ENCODE results near the gene SLC9A5. TPM values are rescaled to one million over a fixed set of nuclear protein-coding genes. Genes with fewer than 3 reads are reported as not detected.

SLC9A5 gene
- total RNA-seq, 2 donors from 2014 or later = 0.27 to 2.6 TPM

- H3K27ac ChIP-seq = no peak overlapping the region
- no peaks in the 10 kb centered on the region for H3K9me3 ChIP-seq
- H3K4me3 ChIP-seq = no peak overlapping the region
- H3K27me3 ChIP-seq (replicated peaks; ENCODE audit: insufficient read depth) = no peaks in the 10 kb centered on the region
- intact Hi-C loops (cut with DNase I) = loop anchor here (5.0 kb wide), 1 partner anchor 140 kb away; no protein-coding TSS in a partner anchor
- no peak for DNase-seq (ENCODE audit: low spot score)
- H3K4me1 ChIP-seq (replicated peaks) = no peaks in the 10 kb centered on the region
- TF ChIP-seq POLR2A (IDR thresholded peaks at IDR 0.05) (no peak), CTCF (IDR thresholded peaks at IDR 0.05) (no peak), POLR2AphosphoS5 (IDR thresholded peaks at IDR 0.05) (no peak)
- no peaks in the 10 kb centered on the region for H3K36me3 ChIP-seq
- 75% methylated on average over 4 of the region's 4 CpGs for WGBS
Observed at GRCh38 chr16:67257486-67258160, 8.8 kb downstream of the SLC9A5 start.

GRCh38 chr16:67258161-67258835, 9.5 kb downstream of the SLC9A5 start:
- WGBS = 95% methylated on average over 11 of the region's 11 CpGs
- intact Hi-C loops (cut with DNase I) = loop anchor here (5.0 kb wide), 1 partner anchor 139 kb away; no protein-coding TSS in a partner anchor
- Histone ChIP-seq H3K27me3 (replicated peaks; ENCODE audit: insufficient read depth) (no peaks in the 10 kb centered on the region), H3K9me3 (no peaks in the 10 kb centered on the region), H3K4me3 (no peak overlapping the region), H3K36me3 (no peaks in the 10 kb centered on the region), H3K4me1 (replicated peaks) (no peaks in the 10 kb centered on the region), H3K27ac (no peak overlapping the region)
- DNase-seq (ENCODE audit: low spot score) = no peak
- TF ChIP-seq CTCF (IDR thresholded peaks at IDR 0.05) (no peak), POLR2A (IDR thresholded peaks at IDR 0.05) (no peak), POLR2AphosphoS5 (IDR thresholded peaks at IDR 0.05) (no peak)

DNA sequence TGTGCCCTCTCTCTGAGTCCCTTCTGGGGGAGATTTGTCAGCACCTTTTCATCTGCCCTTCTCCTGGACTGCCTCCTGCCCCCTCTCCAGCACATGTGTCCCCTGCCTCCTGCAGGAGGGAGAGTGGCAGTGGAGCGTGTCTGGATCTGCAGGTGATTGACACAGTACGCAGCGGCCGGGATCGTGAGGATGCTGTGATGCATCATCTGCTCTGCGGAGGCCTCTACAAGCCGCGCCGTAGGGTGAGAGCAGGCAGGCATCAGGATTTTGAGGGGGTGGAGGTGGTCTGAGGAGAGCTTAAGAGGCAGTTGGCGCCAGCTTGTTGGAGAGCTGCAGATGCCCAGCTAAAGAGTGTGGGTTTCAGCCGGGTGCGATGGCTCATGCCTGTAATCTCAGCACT, 10.9 kb downstream of the SLC9A5 start:
- no peak for DNase-seq (ENCODE audit: low spot score)
- WGBS = 82% methylated on average over 12 of the region's 12 CpGs

DNA sequence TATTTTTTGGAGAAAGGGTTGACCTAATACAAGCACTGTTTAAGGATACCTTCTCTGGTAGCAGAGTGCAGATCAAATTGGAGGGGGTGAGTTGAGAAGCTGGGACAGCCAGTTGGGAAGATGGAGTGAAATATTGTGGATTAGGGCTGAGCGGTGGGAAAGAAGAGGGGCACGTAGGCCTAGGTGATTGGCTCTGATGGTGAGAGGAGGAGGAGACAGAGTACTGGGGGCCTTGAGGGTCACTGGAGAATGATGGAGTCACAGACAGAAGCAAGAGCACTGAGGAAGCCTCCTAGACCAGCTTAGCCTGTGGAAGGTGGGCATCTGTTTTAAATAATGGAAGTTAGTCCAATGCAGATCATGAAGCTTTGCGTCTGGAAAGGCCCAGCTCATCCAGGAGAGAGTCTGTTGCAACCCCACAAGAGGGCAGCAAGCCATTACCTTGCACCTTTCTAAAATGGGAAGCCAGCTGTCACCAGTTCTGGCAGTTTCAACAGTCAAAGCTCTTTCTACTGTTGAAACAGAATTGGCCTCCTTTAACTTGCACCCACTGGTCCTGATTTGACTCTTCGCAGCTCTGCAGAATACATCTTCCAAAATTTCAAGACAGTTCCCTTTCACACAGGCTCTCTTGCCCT, 11.8 kb downstream of the SLC9A5 start:
- TF ChIP-seq POLR2AphosphoS5 (IDR thresholded peaks at IDR 0.05) (peak; percentile 48), POLR2A (IDR thresholded peaks at IDR 0.05) (no peak), CTCF (IDR thresholded peaks at IDR 0.05) (peak in 2 of 4 experiments; percentile 65 to 68)
- Histone ChIP-seq H3K36me3 (no peaks in the 10 kb centered on the region), H3K27ac (no peak overlapping the region), H3K4me1 (replicated peaks) (no peaks in the 10 kb centered on the region), H3K9me3 (no peaks in the 10 kb centered on the region), H3K27me3 (replicated peaks; ENCODE audit: insufficient read depth) (no peaks in the 10 kb centered on the region), H3K4me3 (no peak overlapping the region)
- intact Hi-C loops (cut with DNase I) = no loop called here
- 67% methylated on average over 4 of the region's 4 CpGs for WGBS
- peak; percentile 49 for DNase-seq (ENCODE audit: low spot score)

More for the DNA sequence above, 10.9 kb downstream of the SLC9A5 start:
- TF ChIP-seq CTCF (IDR thresholded peaks at IDR 0.05) (no peak), POLR2A (IDR thresholded peaks at IDR 0.05) (no peak), POLR2AphosphoS5 (IDR thresholded peaks at IDR 0.05) (no peak)
- H3K36me3 ChIP-seq = no peaks in the 10 kb centered on the region
- intact Hi-C loops (cut with DNase I) = loop anchor here (5.0 kb wide), 1 partner anchor 138 kb away; no protein-coding TSS in a partner anchor
- no peaks in the 10 kb centered on the region for H3K27me3 ChIP-seq (replicated peaks; ENCODE audit: insufficient read depth)
- H3K27ac ChIP-seq = no peak overlapping the region
- H3K9me3 ChIP-seq = no peaks in the 10 kb centered on the region
- no peak overlapping the region for H3K4me3 ChIP-seq
- H3K4me1 ChIP-seq (replicated peaks) = no peaks in the 10 kb centered on the region
